Karpas-422 (cell line): ENCODE results near the gene SNX5. TPM values are rescaled to one million over a fixed set of nuclear protein-coding genes. Genes with fewer than 3 reads are reported as not detected.

Source experiments
- DNase-seq: peaks from one replicate; pipeline ENCODE4 v3.0.0-alpha.2; 2015
- H2AFZ ChIP-seq: fragments of 200-600 bp; sonication (generic); 2 replicates; pipeline ENCODE4 v1.6.1; 2014; ENCODE audit warnings: antibody characterized with exemption, low read length, mixed read lengths
- H3K27ac ChIP-seq: fragments of 200-600 bp; sonication (generic); 2 replicates; pipeline ENCODE4 v1.5.1; 2014; ENCODE audit warnings: mild to moderate bottlenecking, low read length, moderate library complexity
- H3K27me3 ChIP-seq: fragments of 200-600 bp; sonication (generic); 2 replicates; pipeline ENCODE4 v1.6.1; 2014; ENCODE audit warnings: low read length, mixed read lengths
- H3K36me3 ChIP-seq: fragments of 200-600 bp; sonication (generic); 2 replicates; pipeline ENCODE4 v1.6.1; 2014; ENCODE audit warnings: low read length, mixed read lengths; ENCODE audit not compliant: insufficient read depth
- H3K4me1 ChIP-seq: fragments of 200-600 bp; sonication (generic); 2 replicates; pipeline ENCODE4 v1.6.1; 2014; ENCODE audit warnings: mild to moderate bottlenecking, low read length, mixed read lengths
- H3K4me2 ChIP-seq: fragments of 200-600 bp; sonication (generic); 2 replicates; pipeline ENCODE4 v1.6.1; 2014; ENCODE audit warnings: low read length, low read depth, mild to moderate bottlenecking; ENCODE audit not compliant: poor library complexity, severe bottlenecking
- H3K4me3 ChIP-seq: fragments of 200-600 bp; sonication (generic); 2 replicates; pipeline ENCODE4 v1.5.1; 2014; ENCODE audit warnings: mild to moderate bottlenecking, antibody characterized with exemption, low read length, mixed read lengths
- H3K79me2 ChIP-seq: fragments of 200-600 bp; sonication (generic); 2 replicates; pipeline ENCODE4 v1.6.1; 2014; ENCODE audit warnings: mild to moderate bottlenecking, low read length, mixed read lengths
- H3K9ac ChIP-seq: fragments of 200-600 bp; sonication (generic); 2 replicates; pipeline ENCODE4 v1.6.0; 2014; ENCODE audit warnings: low read length
- H3K9me2 ChIP-seq: fragments of 200-600 bp; sonication (generic), shearing (Covaris generic); replicated peaks from 2 replicates; pipeline ENCODE4 v1.6.0; 2014; ENCODE audit warnings: mild to moderate bottlenecking, low read length, moderate library complexity; ENCODE audit not compliant: insufficient read depth
- H3K9me3 ChIP-seq: fragments of 300-700, 200-600 bp; sonication (generic); 2 replicates; pipeline ENCODE4 v1.6.1; 2014; ENCODE audit warnings: low read length, mixed read lengths
- H4K20me1 ChIP-seq: fragments of 200-600 bp; sonication (generic); 2 replicates; pipeline ENCODE4 v1.6.1; 2014; ENCODE audit warnings: mild to moderate bottlenecking, antibody characterized with exemption, low read length, low read depth; ENCODE audit not compliant: insufficient read depth
- total RNA-seq: library from RNA; depleted of rRNA; stranded (reverse); fragments of >200 nt; shearing (Covaris generic); gene quantifications from 2 replicates; pipeline ENCODE4 v1.2.3, GENCODE V29; 2014; ENCODE audit warnings: low replicate concordance; rRNA removed

SNX5 gene
- total RNA-seq, result 195 and 298 TPM in 2 replicates

DNA sequence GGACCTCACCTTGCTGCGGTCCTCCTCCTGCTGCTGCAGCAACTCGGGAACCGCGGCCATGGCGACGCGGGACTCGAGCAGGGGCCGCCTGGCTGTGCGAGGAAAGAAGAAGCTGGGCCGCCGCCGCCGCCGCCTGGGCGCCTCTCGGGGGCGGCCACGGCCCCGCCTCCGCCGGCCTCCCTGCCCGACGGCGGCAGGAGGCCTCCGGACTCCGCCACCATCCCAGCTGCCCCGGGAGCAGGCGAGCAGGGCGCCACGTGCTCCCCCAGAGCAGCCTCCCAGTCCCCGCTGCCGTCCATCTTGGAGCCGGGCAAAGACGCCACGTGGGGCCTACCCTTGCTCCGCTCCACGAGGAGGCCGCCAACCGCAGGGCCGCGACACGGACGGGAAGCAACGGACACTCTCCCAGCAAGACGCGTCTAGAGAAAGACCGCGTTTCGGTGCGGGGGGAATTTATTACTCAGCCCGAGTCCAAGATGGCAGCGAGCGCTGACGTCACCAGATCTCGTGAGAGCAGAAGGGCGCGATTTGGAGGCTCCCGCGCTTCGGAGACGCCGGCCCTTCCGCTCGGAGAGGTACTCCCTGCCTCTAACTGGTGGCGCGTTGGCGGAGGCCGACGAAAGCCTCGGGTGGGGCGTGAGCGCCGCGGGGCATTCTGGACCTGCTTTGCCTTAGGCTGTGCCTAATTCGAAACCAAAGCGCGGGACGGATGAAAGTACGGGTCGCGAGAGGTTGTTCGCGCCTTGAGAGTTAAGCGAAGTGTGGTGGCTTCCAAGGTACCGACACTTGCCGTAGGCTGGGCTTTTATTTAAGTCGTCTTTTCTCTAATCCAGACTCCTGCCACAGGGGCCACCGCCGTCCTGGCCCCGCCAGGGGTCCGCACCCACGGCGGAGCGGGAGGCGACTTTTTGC lies at the start of gene SNX5, which contains the start of gene MGME1:
TSS of gene SNX5 (minus strand) at position 429 of the 912 bp plus-strand sequence. CDS start at position 60, 369 bp downstream.
TSS of gene MGME1 (plus strand) at position 653 of the 912 bp plus-strand sequence. CDS start 842 bp downstream, outside the sequence.
- peaks cover 96% of the 10 kb centered on the region for H3K79me2 ChIP-seq
- H3K4me2 ChIP-seq, result peak within 1 kb of the TSS; percentile 93
- H2AFZ ChIP-seq, result no peak within 1 kb of the TSS; the same call in 1 of the 2 replicates
- no peaks in the 10 kb centered on the region for H3K27me3 ChIP-seq
- H3K9ac ChIP-seq, result peak within 1 kb of the TSS; percentile 98
- peaks cover 51% of the 10 kb centered on the region for H3K36me3 ChIP-seq
- peaks cover 75% of the 10 kb centered on the region for H3K4me1 ChIP-seq
- peak within 1 kb of the TSS; percentile 97 for H3K27ac ChIP-seq
- H3K9me2 ChIP-seq, result no peaks in the 10 kb centered on the region
- H3K4me3 ChIP-seq, result peak within 1 kb of the TSS; percentile 79
- no peaks in the 10 kb centered on the region for H3K9me3 ChIP-seq
- DNase-seq, result peak; percentile 100
- peaks cover 42% of the 10 kb centered on the region for H4K20me1 ChIP-seq

DNA sequence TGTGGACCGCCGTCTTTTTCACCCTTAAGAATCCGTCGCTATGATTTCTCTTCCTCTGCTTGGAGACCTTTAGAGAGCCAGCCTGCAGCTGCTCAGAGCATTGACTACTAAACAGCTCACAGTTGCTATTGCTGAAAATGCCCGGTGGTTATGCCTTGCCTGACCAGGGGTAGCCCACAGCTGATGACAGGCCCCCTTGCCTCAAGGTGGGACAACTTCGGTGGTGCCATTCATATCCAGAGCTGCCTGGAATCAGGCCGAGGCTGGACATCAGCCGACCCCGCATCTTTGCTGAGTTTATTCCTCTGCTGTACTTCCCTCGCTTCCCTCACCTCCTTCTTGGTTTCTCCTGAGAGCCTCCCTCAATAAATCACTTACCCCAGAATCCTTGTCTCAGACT lies 49.5 kb upstream of the SNX5 start:
- H3K4me1 ChIP-seq, result no peaks in the 10 kb centered on the region
- H3K36me3 ChIP-seq, result no peaks in the 10 kb centered on the region
- H3K9me2 ChIP-seq, result no peaks in the 10 kb centered on the region
- no peak for DNase-seq
- H3K9me3 ChIP-seq, result no peaks in the 10 kb centered on the region
- H4K20me1 ChIP-seq, result 0 out of 2 replicates have a peak, but pooled peaks cover 4% of the 10 kb centered on the region
- H3K4me3 ChIP-seq, result no peak overlapping the region
- H2AFZ ChIP-seq, result no peak overlapping the region
- H3K4me2 ChIP-seq, result no peak overlapping the region
- H3K27me3 ChIP-seq, result no peaks in the 10 kb centered on the region
- H3K9ac ChIP-seq, result no peak overlapping the region
- H3K79me2 ChIP-seq, result no peaks in the 10 kb centered on the region
- no peak overlapping the region for H3K27ac ChIP-seq

DNA sequence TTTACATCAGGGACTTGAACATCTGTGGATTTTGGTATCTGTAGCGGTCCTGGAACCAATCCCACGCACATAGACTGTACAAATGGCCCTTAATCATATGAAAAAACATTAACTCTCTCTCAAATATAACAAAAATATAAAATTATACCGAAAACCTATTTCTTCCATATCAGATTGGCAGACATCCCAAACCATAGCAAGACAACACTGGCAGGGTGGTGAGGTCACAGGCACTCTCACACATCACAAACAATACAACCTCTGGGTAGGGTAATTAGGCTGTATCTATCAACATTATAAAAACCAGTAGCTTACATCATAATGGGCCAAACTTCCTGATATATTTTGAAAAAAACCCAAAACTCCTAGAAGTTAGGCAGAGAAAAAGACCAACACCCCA lies 48.2 kb upstream of the SNX5 start:
- Histone ChIP-seq H2AFZ (no peak overlapping the region), H3K36me3 (no peaks in the 10 kb centered on the region), H4K20me1 (0 out of 2 replicates have a peak, but pooled peaks cover 4% of the 10 kb centered on the region), H3K27ac (no peak overlapping the region), H3K4me1 (no peaks in the 10 kb centered on the region), H3K4me2 (no peak overlapping the region), H3K9me3 (no peaks in the 10 kb centered on the region), H3K9ac (no peak overlapping the region), H3K4me3 (no peak overlapping the region), H3K27me3 (no peaks in the 10 kb centered on the region), H3K79me2 (no peaks in the 10 kb centered on the region), H3K9me2 (no peaks in the 10 kb centered on the region)
- DNase-seq, result no peak

DNA sequence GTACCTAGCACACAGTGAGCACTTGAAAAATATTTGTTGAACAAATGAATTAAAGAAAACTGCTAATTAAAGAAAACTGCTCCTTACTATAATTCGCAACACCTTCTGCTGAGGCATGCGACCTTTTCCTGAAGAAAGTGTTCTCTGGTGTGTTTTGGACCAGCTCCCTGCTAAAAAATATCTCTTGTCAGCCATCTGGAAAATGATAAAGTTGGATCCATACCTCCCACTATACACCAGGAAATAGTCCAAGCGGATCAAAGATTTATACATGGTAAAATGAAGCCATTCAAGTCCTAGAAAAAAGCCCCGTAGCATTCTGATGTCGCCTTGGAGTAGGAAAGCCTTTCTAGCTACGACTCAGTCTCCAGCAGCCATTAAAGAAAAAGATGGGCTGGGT lies 45.8 kb upstream of the SNX5 start:
- H2AFZ ChIP-seq, result no peak overlapping the region
- H3K9me3 ChIP-seq, result no peaks in the 10 kb centered on the region
- H3K4me1 ChIP-seq, result no peaks in the 10 kb centered on the region
- H3K4me2 ChIP-seq, result no peak overlapping the region
- no peaks in the 10 kb centered on the region for H3K79me2 ChIP-seq
- no peak overlapping the region for H3K4me3 ChIP-seq
- H3K36me3 ChIP-seq, result no peaks in the 10 kb centered on the region
- no peaks in the 10 kb centered on the region for H3K27me3 ChIP-seq
- DNase-seq, result no peak
- no peaks in the 10 kb centered on the region for H3K9me2 ChIP-seq
- H3K9ac ChIP-seq, result no peak overlapping the region
- 0 out of 2 replicates have a peak, but pooled peaks cover 4% of the 10 kb centered on the region for H4K20me1 ChIP-seq
- H3K27ac ChIP-seq, result no peak overlapping the region

DNA sequence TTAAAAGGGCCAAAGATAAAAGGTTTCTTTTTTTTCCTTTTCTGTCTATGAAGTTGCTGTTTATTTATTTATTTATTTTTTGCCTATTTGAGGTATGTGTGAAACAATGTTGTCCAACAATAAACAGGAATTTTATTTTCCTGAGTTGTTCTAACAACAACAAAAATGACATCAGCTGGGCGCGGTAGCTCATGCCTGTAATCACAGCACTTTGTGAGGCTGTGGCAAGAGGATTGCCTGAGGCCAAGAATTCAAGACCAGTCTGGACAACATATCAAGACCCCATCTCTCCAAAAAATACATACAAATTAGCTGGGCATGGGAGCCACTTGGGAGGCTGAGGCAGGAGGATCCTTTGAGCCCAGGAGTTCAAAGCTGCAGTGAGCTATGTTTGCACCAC lies 44.3 kb upstream of the SNX5 start:
- Histone ChIP-seq H3K4me1 (no peaks in the 10 kb centered on the region), H3K36me3 (no peaks in the 10 kb centered on the region), H3K27ac (no peak overlapping the region), H4K20me1 (no peaks in the 10 kb centered on the region), H3K9ac (no peak overlapping the region), H3K27me3 (no peaks in the 10 kb centered on the region), H3K9me3 (no peaks in the 10 kb centered on the region), H3K4me3 (no peak overlapping the region), H3K9me2 (no peaks in the 10 kb centered on the region), H2AFZ (no peak overlapping the region), H3K79me2 (no peaks in the 10 kb centered on the region), H3K4me2 (no peak overlapping the region)
- no peak for DNase-seq

DNA sequence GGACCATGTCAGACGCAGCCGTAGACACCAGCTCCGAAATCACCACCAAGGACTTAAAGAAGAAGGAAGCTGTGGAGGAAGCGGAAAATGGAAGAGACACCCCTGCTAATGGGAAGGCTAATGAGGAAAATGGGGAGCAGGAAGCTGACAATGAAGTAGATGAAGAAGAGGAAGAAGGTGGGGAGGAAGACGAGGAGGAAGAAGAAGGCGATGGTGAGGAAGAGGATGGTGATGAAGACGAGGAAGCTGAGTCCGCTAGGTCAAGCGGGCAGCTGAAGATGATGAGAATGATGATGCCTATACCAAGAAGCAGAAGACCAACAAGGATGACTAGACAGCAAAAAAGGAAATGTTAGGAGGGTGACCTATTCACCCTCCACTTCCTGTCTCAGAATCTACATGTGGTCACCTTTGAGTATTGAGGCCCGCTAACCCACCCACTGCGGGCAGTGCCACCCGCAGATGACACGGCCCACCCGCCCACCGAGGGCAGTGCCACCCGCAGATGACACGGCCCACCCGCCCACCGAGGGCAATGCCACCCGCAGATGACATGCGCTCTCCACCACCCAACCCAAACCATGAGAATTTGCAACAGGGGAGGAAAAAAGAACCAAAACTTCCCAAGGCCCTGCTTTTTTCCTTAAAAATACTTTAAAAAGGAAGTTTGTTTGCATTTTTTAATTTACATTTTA lies 43.5 kb upstream of the SNX5 start:
- Histone ChIP-seq H3K4me2 (no peak overlapping the region), H4K20me1 (no peaks in the 10 kb centered on the region), H3K27me3 (no peaks in the 10 kb centered on the region), H3K79me2 (no peaks in the 10 kb centered on the region), H3K27ac (no peak overlapping the region), H3K9me3 (no peaks in the 10 kb centered on the region), H2AFZ (no peak overlapping the region), H3K9ac (no peak overlapping the region), H3K9me2 (no peaks in the 10 kb centered on the region), H3K4me3 (no peak overlapping the region), H3K4me1 (no peaks in the 10 kb centered on the region), H3K36me3 (no peaks in the 10 kb centered on the region)
- no peak for DNase-seq

DNA sequence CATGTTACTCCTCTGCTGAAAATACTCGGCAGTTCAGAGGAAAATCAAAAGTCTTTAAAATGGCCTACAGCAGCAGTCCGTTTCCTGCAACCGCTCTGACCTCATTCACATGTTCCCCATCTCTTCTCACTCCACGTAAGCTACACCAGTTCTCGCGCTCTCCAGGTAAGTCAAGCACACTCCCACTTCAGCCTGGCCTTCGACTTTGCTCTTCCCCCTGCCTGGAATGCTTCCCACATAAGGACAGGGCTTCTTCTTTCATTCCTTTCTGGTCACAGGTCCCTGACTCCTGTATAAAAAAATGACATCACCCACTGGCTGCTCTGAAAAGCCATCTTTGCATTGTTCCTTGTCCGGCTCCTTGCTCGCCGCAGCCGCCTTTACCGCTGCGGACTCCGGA lies 42.9 kb upstream of the SNX5 start:
- Histone ChIP-seq H3K4me3 (no peak overlapping the region), H4K20me1 (no peaks in the 10 kb centered on the region), H3K36me3 (no peaks in the 10 kb centered on the region), H3K27me3 (no peaks in the 10 kb centered on the region), H3K27ac (no peak overlapping the region), H3K9ac (no peak overlapping the region), H3K79me2 (no peaks in the 10 kb centered on the region), H2AFZ (no peak overlapping the region), H3K9me3 (no peaks in the 10 kb centered on the region), H3K9me2 (no peaks in the 10 kb centered on the region), H3K4me1 (no peaks in the 10 kb centered on the region), H3K4me2 (no peak overlapping the region)
- DNase-seq, result no peak

DNA sequence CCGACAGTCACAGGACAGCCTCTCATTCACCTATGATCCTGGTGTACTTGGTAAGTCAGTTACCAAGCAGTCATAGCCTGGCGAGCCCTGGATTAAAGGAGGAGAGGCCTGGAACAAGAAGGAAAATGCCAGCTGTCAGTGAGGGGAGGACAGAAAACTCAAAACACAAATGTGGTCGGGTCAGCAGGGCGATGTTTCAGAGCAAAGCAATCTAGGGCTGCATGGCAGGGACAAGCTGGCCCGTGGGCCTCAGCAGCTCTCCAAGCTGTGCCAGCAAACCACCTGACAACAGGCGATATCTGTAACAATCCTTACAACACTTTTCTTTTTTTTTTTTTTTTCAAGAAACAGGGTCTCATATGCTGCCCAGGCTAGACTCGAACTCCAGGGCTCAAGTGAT lies 40.5 kb upstream of the SNX5 start:
- H3K4me2 ChIP-seq, result no peak overlapping the region
- DNase-seq, result no peak
- no peak overlapping the region for H3K27ac ChIP-seq
- no peak overlapping the region for H3K9ac ChIP-seq
- no peaks in the 10 kb centered on the region for H3K4me1 ChIP-seq
- H2AFZ ChIP-seq, result no peak overlapping the region
- no peaks in the 10 kb centered on the region for H3K9me2 ChIP-seq
- H3K36me3 ChIP-seq, result no peaks in the 10 kb centered on the region
- H3K9me3 ChIP-seq, result no peaks in the 10 kb centered on the region
- H3K27me3 ChIP-seq, result no peaks in the 10 kb centered on the region
- H3K79me2 ChIP-seq, result no peaks in the 10 kb centered on the region
- H4K20me1 ChIP-seq, result no peaks in the 10 kb centered on the region
- H3K4me3 ChIP-seq, result no peak overlapping the region
